ENCODE measurements around the gene ZRANB3.
"Not testable (repeated sequence)": the region's sequence is repeated elsewhere in the genome, so short reads cannot be mapped to it uniquely, and the experiment has no call there.

Gene ZRANB3

GRCh38 chr2:135125940-135126339 lies 405.1 kb downstream of the ZRANB3 start:
- ATAC-seq: no peak
- TF ChIP-seq GLIS3 (CRISPR knock-in tag; IDR thresholded peaks at IDR 0.05) (no peak), ESRRG (CRISPR knock-in tag; IDR thresholded peaks at IDR 0.05) (no peak), TOX (CRISPR knock-in tag; IDR thresholded peaks at IDR 0.05; ENCODE audit: borderline replicate concordance) (no peak), PPARA (CRISPR knock-in tag; IDR thresholded peaks at IDR 0.05; ENCODE audit: borderline replicate concordance) (no peak), ISL1 (CRISPR knock-in tag; IDR thresholded peaks at IDR 0.05) (no peak), OSR1 (CRISPR knock-in tag; IDR thresholded peaks at IDR 0.05) (no peak), ARNTL (CRISPR knock-in tag; IDR thresholded peaks at IDR 0.05; ENCODE audit: borderline replicate concordance, low read depth) (no peak), POU6F1 (CRISPR knock-in tag; IDR thresholded peaks at IDR 0.05; ENCODE audit: borderline replicate concordance, low read depth) (no peak), ZNF70 (CRISPR knock-in tag; IDR thresholded peaks at IDR 0.05) (no peak), RARB (CRISPR knock-in tag; IDR thresholded peaks at IDR 0.05) (no peak), PATZ1 (CRISPR knock-in tag; IDR thresholded peaks at IDR 0.05; ENCODE audit: borderline replicate concordance) (no peak), CREB5 (CRISPR knock-in tag; IDR thresholded peaks at IDR 0.05; ENCODE audit: low read depth) (no peak), ZFP30 (CRISPR knock-in tag; IDR thresholded peaks at IDR 0.05) (no peak), ZC3H10 (CRISPR knock-in tag; IDR thresholded peaks at IDR 0.05) (no peak), TSHZ2 (CRISPR knock-in tag; IDR thresholded peaks at IDR 0.05) (no peak), CSDC2 (CRISPR knock-in tag; IDR thresholded peaks at IDR 0.05) (no peak), ZFP3 (CRISPR knock-in tag; IDR thresholded peaks at IDR 0.05) (no peak), ZNF565 (CRISPR knock-in tag; conservative IDR thresholded peaks at IDR 0.05; ENCODE audit: low read depth) (no peak), SNAI2 (CRISPR knock-in tag; IDR thresholded peaks at IDR 0.05) (no peak), ZNF8 (CRISPR knock-in tag; IDR thresholded peaks at IDR 0.05) (no peak)

- TF ChIP-seq OSR1 (CRISPR knock-in tag; IDR thresholded peaks at IDR 0.05) (no peak), CSDC2 (CRISPR knock-in tag; IDR thresholded peaks at IDR 0.05) (no peak), RARB (CRISPR knock-in tag; IDR thresholded peaks at IDR 0.05) (no peak), TSHZ2 (CRISPR knock-in tag; IDR thresholded peaks at IDR 0.05) (no peak), TOX (CRISPR knock-in tag; IDR thresholded peaks at IDR 0.05; ENCODE audit: borderline replicate concordance) (no peak), ZC3H10 (CRISPR knock-in tag; IDR thresholded peaks at IDR 0.05) (no peak), BACH2 (CRISPR knock-in tag; IDR thresholded peaks at IDR 0.05; ENCODE audit: borderline replicate concordance) (no peak), ISL1 (CRISPR knock-in tag; IDR thresholded peaks at IDR 0.05) (no peak), ZNF8 (CRISPR knock-in tag; IDR thresholded peaks at IDR 0.05) (no peak), CSRNP3 (CRISPR knock-in tag; IDR thresholded peaks at IDR 0.05) (no peak)
- no peak for ATAC-seq
Measured at GRCh38 chr2:135124924-135125886, 405.8 kb downstream of the ZRANB3 start.

- ATAC-seq: not testable (repeated sequence)
Measured at GRCh38 chr2:135121658-135122039, 409.4 kb downstream of the ZRANB3 start.

Data from SK-N-SH treated with all-trans-retinoic acid at 6 μM for 48 hours (cell line).